GM18526 (cell line): ENCODE measurements around the gene PER1.

Experiments
- POLR2A ChIP-seq: IDR thresholded peaks from 3 replicates; pipeline ENCODE4 v1.6.1; 2011; ENCODE audit not compliant: insufficient read length; ENCODE audit errors: extremely low read depth

The PER1 gene

DNA sequence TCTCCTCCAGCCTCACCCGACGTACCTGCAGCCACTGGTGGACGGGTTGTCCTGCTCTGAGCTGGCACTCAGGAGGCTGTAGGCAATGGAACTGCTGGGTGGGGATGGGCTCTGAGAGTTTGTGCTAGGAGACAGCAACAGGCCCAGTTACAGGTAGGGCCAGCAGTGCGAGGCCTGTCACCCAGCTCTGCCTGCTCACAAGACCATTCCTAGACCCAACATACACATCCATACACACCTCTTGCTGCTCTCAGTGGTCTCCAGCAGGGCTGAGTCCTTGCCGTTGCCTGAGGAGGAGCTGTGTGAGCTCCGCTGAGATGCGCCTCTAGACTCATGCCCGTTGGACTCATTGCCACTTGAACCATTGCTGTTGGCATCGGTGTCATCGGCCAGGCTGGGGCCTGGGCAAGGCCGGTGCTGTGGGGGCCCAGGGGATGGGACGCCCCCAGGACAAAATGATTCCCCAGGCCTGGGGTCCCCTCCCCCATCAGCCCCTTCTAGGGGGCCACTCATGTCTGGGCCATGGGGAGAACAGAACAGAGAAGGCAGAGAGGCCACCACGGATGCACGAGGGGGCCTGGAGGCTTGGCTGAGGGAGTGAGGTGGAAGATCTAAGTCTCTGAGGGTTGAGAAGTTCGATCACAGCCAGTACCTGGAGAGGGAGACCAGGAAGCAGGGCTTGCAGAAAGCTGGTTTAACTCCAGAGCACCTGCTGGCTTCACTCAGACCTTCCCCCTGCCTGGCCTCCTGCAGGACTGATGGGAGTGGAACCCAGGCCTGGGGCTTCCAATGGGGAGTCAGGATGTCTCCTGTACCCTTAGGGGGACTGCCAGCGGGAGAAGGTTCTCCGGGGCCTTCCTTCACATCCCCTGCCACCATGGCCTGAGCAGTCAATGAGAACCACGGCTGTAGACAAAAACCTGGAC lies 1.7 kb downstream of the PER1 start:
- no peak for TF ChIP-seq POLR2A

DNA sequence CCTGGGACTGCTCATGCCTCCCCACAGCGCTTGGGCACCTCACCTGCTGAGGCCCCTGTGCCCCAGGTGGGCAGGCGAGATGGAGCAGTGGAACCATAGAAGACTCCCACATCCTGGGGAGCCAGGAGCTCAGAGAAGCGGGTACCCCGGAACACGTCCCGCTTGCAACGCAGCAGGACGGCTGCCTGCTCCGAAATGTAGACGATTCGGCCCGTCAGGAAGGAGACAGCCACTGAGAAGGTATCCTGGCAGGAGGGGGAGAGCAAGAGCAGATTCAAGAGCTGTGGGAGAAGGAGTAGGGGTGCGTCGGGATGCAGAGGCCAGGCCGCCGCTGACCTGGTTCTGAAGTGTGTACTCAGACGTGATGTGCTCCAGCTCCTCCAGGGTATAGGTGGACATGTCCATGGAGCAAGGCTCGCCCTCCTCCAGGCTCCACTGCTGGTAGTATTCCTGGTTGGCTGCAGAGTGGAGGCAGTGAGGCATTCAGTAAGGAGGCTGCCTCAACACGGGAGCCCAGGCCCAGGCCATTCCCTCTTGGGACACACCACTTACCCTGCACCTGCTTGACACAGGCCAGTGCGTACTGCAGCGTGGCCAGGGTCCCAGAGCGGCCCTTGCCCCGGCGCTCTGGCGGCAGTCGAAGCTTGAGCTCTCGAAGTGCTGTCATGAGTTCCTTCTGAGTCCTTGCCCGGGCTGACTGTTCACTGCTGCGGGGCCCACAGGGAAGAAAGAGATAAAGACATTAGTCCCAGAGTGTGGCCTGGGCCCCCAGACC lies 2.6 kb downstream of the PER1 start:
- no peak for TF ChIP-seq POLR2A

DNA sequence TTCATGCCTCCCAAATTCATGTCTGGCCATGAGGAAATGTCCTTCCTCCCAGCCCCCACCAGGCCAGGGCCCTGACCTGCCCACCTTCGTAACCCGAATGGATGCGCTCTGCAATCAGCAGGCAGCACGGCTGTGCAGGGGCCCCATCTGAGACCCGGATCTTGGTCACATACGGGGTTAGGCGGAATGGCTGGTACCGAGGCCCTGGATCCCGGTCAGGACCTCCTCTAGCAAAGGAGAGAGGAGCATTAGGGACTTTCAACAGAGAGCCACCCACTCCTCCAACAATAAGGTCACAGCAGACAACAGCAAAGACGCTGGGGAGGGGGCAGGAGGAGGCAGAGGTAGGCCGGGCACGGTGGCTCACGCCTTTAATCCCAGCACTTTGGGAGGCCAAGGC lies 3.6 kb downstream of the PER1 start:
- TF ChIP-seq POLR2A, result no peak

GRCh38 chr17:8147805-8148404 lies 4.3 kb downstream of the PER1 start:
- TF ChIP-seq POLR2A, result no peak

DNA sequence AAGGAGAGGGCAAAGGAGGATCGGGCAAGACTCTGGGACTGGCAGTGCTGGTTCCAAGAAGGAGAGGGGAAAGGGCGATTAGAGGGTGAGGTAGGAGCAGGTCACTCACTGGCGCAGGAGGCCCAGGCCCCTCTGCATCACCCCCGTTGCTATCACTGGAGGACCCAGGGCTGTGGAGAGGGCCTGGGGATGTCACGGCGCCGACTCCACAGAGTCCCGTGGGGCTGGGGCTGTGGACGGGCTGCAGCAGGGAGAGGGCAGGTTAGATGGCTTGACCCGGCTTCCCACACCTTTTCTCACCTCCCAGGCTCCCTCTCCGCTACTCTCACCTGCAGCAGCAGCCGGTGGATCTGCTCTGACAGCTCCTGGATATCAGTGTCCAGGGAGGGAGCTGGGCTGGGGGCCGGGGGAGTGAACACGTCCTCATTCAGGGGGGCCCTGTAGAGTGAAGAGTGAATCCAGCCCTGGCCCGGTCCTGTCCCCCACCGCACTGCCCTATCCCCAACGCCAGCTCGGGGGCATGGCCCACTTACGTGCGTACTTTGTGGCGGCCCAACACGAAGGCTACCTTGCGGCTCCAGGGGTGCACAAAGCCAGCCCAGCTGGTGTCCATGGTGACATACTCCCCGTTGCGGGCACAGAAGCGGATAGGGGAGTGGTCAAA lies 4.9 kb downstream of the PER1 start:
- no peak for TF ChIP-seq POLR2A

- TF ChIP-seq POLR2A, result no peak
Observed at GRCh38 chr17:8146381-8147140, 5.6 kb downstream of the PER1 start.

DNA sequence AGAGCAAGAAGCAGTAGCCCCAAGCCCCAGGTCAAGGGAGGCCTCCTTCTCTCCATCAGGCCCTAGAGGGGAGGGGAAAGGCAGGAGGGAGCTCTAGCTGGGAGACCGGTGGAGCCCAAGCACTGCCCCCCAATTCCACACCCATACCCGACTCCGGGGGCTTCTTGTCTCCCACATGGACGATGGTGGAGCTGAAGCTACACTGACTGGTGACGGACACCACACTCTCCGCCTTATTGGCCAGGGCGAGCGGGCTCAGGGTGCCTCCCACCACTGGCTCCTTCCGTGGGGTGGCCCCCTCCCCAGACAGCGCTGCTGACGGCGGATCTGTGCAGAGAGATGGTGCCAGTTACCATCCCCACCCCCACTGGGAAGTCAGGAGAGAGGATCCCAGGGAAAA lies 6.4 kb downstream of the PER1 start:
- TF ChIP-seq POLR2A, result no peak

DNA sequence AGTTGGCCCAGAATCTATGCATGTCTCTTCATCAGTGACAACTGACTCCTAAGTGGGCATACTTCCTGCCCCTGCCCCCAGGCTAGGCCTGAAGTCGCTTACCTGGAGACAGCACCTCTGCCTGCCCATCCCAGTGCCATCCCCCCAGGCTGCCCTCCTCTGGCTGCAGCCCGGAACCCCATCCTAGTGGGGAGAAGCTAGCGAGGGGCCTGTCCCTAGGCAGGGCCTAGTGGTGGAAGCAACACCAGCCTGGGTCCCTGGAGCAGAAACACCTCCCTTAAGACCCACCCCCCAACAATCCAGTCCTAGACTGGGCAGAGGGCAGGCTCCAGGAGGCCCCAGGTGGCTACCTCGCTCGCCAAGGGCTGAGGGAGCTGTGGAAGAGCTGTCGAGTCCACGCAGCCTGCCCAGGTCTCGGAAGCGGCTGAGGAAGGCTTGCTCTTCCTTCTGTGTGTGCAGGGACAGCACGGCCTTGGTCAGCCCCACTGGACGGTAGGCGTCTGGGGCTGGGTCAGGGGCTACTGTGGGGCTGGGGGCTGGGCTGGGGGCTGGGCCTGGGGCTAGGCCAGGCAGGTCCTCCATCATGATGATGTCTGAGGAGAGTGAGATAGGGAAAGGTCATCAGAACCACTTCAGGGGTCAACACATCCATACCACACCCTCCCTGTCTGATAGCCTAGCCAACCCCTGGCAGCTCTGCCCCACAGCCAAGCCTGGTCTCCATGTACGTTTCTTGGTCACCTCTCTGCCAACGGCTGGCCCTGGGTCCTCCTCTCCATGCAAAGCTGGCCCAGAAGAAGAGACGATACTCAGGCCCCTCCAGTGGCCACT lies 7.6 kb downstream of the PER1 start:
- no peak for TF ChIP-seq POLR2A

DNA sequence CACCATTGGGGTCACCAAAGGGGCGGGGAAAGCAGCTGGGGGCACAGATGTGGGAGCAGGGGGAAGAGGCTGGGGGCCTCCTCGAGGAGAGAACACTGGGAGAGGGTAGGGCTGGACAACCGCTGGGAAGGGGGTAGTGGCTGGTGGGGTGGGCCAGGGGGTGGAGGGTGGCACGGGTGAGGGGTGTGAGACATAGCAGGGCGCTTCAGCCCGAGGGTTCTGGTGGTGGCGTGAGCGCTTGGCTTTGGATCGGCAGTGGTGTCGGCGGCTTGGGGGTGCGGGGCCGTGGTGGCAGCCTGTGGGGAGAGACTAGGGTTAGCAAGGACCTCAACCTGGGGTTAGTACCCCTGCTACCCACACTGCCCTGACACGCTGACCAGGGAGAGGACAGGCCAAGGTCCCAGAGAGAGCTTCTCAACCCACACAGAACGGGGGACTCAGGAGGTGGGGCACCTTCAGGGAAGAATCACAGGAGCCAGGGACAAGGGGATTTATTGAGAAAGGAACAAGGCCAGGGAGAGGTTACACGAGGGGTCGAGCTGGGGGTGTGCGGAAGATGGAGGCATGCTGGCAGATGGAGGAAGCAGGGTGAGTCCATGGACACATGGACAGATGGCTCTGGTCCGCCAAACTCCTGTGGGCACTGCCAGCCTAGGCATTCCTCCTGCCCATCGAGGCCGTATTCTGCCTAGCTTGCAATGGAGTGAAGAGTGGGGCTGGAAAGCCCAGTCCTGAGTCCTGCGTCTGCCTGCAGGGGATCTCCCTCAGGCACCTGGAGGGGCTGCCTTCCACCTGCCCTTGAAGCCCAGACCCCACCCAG lies 8.4 kb downstream of the PER1 start:
- TF ChIP-seq POLR2A, result no peak

DNA sequence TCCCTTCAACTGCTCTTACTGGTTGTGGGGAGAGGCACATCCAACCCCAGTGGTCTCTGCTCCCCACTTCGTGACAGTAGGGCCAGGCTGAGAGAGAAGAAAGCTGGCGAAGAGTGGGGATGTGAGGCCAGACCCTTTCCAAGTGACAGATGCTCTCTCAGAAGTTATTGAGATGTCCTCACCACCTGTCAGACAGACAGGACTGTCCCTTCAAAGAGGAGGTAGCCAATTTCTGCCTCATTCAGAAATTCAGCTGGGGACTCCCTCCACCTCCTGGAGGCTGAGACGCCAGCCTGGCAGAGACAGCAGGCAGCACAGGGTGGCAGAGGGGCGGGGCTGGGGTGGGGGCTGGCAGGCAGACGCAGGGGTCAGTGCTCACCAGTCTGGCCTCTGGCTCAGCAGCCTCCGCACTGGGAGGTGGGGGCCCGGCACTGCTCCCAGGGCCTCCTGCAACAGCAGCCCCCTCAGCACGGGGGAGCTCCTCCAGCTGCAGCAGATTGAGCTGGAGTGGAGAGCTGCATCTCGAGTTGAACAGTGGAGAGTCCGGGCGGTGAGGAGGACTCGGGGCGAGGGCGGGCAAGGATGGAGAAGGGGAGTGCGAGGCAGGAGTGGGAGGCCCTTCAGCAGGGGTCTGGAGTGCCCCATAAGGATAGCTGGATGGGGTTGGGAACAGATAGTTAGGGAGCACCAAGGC lies 9.2 kb downstream of the PER1 start:
- TF ChIP-seq POLR2A, result no peak

GRCh38 chr17:8142158-8142886 lies 9.9 kb downstream of the PER1 start:
- TF ChIP-seq POLR2A, result no peak

DNA sequence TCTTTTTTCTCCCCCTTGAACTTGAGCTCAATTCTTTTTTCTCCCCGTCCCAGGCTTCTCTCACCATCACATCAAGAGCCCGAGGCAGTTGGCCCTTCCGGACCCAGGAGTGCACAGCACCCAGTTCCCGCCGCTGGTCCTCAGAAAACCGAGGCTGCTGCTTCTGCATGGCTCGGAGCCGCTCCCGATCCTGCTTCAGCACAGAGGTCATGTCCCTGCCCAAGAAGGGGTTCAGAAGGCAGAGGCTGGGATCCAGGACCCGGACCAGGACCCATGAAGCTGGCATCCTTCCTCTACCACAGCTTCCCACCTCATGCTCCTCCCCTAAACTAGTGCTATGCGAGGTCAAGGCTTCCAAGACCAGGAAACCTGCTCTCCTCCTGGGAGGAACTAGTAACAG lies 10.5 kb downstream of the PER1 start:
- no peak for TF ChIP-seq POLR2A
